Measurements from ENCODE around the gene ZNF423.

DNA sequence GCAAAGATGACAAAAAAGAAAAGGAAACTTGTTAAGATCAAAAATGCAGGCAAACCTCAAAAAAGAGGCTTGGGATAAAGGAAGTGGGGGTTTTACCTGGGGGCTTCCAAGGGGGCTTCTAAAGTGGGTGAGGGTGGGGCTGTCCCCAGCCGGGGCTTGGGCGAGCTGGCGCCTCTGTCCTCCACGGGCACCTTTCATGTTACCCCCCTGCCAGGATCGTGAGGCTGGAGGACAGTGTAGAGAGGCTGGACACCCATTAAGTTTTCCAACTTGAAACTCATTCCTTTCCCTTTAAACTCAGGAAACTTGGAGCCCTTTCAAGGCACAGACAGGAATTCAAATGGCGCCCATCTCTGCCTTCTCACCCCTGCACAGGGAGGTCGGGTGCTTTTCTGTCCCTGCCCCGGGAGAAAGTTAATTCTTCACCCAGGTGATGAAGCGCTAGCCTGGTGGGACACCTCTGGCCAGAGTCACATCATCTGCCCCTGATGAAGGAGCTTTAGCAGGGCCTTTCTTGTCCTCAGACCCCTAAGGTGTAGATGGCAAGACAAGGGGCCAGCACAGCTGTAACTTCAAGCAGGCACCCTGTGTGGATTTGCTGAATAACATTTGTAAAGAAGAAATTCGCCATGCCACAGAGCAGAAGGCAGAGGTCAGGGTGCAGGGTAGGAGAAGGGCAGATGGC lies 395.0 kb downstream of the ZNF423 start:
- TF ChIP-seq, protein P1, sequence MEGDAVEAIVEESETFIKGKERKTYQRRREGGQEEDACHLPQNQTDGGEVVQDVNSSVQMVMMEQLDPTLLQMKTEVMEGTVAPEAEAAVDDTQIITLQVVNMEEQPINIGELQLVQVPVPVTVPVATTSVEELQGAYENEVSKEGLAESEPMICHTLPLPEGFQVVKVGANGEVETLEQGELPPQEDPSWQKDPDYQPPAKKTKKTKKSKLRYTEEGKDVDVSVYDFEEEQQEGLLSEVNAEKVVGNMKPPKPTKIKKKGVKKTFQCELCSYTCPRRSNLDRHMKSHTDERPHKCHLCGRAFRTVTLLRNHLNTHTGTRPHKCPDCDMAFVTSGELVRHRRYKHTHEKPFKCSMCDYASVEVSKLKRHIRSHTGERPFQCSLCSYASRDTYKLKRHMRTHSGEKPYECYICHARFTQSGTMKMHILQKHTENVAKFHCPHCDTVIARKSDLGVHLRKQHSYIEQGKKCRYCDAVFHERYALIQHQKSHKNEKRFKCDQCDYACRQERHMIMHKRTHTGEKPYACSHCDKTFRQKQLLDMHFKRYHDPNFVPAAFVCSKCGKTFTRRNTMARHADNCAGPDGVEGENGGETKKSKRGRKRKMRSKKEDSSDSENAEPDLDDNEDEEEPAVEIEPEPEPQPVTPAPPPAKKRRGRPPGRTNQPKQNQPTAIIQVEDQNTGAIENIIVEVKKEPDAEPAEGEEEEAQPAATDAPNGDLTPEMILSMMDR (conservative IDR thresholded peaks at IDR 0.05; ENCODE audit: low read depth, low read length) = no peak
- TF ChIP-seq EZH2 (IDR thresholded peaks at IDR 0.05; ENCODE audit: borderline replicate concordance, low read depth, low read length, poor library complexity, severe bottlenecking) = no peak
